Measurements from ENCODE around the gene NELL1. TPM values are rescaled to one million over a fixed set of nuclear protein-coding genes. Genes with fewer than 3 reads are reported as not detected.

Gene NELL1
- total and polyA plus RNA-seq, 2 donors from 2014 or later, result 0.31 to 14.8 TPM

DNA sequence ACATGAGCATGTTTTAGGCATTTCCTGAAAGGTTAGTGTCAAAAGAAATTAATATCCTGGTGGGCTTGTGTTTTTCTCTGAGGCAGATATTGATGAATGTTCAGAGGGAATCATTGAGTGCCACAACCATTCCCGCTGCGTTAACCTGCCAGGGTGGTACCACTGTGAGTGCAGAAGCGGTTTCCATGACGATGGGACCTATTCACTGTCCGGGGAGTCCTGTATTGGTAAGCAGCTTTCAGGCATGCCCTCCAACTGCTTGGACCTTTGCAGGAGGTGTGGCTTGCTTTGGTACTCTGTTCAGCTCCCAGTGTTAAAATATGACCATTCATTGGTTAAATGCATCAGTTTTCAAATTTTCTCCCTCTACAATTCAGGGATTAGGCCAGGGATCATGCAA lies 864.9 kb downstream of the NELL1 start:
- Histone ChIP-seq H3K9ac (ENCODE audit: low read length in 3 of 3) (no peak overlapping the region), H3K4me1 (ENCODE audit: control insufficient read depth in 2 of 3, insufficient read depth in 2 of 3, low read depth in 1 of 3, low read length in 3 of 3) (no peaks in the 10 kb centered on the region), H3K9me3 (ENCODE audit: control insufficient read depth in 2 of 3, insufficient read depth in 1 of 3, low read length in 3 of 3) (no peaks in the 10 kb centered on the region), H3K27ac (ENCODE audit: low read depth in 2 of 2, low read length in 2 of 2) (no peak overlapping the region), H3K4me3 (ENCODE audit: low read length in 3 of 3) (no peak overlapping the region), H3K27me3 (ENCODE audit: control insufficient read depth, insufficient read depth, low read length) (no peaks in the 10 kb centered on the region), H3K36me3 (ENCODE audit: control insufficient read depth in 2 of 3, insufficient read depth in 3 of 3, low read length in 3 of 3) (no peaks in the 10 kb centered on the region)
- DNase-seq (no peak), FAIRE-seq (no peak)
- TF ChIP-seq, protein P1, sequence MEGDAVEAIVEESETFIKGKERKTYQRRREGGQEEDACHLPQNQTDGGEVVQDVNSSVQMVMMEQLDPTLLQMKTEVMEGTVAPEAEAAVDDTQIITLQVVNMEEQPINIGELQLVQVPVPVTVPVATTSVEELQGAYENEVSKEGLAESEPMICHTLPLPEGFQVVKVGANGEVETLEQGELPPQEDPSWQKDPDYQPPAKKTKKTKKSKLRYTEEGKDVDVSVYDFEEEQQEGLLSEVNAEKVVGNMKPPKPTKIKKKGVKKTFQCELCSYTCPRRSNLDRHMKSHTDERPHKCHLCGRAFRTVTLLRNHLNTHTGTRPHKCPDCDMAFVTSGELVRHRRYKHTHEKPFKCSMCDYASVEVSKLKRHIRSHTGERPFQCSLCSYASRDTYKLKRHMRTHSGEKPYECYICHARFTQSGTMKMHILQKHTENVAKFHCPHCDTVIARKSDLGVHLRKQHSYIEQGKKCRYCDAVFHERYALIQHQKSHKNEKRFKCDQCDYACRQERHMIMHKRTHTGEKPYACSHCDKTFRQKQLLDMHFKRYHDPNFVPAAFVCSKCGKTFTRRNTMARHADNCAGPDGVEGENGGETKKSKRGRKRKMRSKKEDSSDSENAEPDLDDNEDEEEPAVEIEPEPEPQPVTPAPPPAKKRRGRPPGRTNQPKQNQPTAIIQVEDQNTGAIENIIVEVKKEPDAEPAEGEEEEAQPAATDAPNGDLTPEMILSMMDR (IDR thresholded peaks at IDR 0.05; ENCODE audit: borderline replicate concordance, extremely low read depth, insufficient read depth), result no peak
- intact Hi-C loops (cut with DNase I), result no loop called here

DNA sequence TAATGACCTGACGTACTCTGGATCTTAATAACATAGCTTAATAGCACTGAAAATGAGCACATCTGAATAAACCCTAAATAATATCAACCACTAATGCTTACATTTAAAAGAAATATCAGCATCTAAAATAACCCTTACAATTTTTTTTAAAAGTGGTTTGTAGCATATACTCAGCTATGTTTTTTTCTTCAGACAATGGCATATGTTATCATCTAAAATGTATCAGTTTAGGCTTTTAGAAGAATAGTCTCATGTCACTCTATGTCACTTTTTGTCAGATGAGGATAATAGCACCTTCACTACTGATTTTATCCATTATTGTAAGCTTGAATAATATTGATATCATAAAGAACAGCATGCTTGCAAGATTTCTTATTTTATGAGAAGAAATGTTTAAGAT lies 868.6 kb downstream of the NELL1 start:
- no peak overlapping the region for H3K27ac ChIP-seq (ENCODE audit: low read depth in 2 of 2, low read length in 2 of 2)
- no peaks in the 10 kb centered on the region for H3K4me1 ChIP-seq (ENCODE audit: control insufficient read depth in 2 of 3, insufficient read depth in 2 of 3, low read depth in 1 of 3, low read length in 3 of 3)
- no peaks in the 10 kb centered on the region for H3K9me3 ChIP-seq (ENCODE audit: control insufficient read depth in 2 of 3, insufficient read depth in 1 of 3, low read length in 3 of 3)
- no peak overlapping the region for H3K4me3 ChIP-seq (ENCODE audit: low read length in 3 of 3)
- no peaks in the 10 kb centered on the region for H3K36me3 ChIP-seq (ENCODE audit: control insufficient read depth in 2 of 3, insufficient read depth in 3 of 3, low read length in 3 of 3)
- no peak overlapping the region for H3K9ac ChIP-seq (ENCODE audit: low read length in 3 of 3)
- FAIRE-seq (no peak), DNase-seq (no peak)
- intact Hi-C loops (cut with DNase I), result no loop called here
- H3K27me3 ChIP-seq (ENCODE audit: control insufficient read depth, insufficient read depth, low read length), result no peaks in the 10 kb centered on the region
- TF ChIP-seq, protein P1 (IDR thresholded peaks at IDR 0.05; ENCODE audit: borderline replicate concordance, extremely low read depth, insufficient read depth), result no peak

GRCh38 chr11:21541187-21541751 lies 871.9 kb downstream of the NELL1 start:
- FAIRE-seq (no peak), DNase-seq (no peak)
- H3K36me3 ChIP-seq (ENCODE audit: control insufficient read depth in 2 of 3, insufficient read depth in 3 of 3, low read length in 3 of 3), result no peaks in the 10 kb centered on the region
- H3K9ac ChIP-seq (ENCODE audit: low read length in 3 of 3), result no peak overlapping the region
- no peak overlapping the region for H3K27ac ChIP-seq (ENCODE audit: low read depth in 2 of 2, low read length in 2 of 2)
- no peaks in the 10 kb centered on the region for H3K9me3 ChIP-seq (ENCODE audit: control insufficient read depth in 2 of 3, insufficient read depth in 1 of 3, low read length in 3 of 3)
- intact Hi-C loops (cut with DNase I), result no loop called here
- no peak overlapping the region for H3K4me3 ChIP-seq (ENCODE audit: low read length in 3 of 3)
- H3K4me1 ChIP-seq (ENCODE audit: control insufficient read depth in 2 of 3, insufficient read depth in 2 of 3, low read depth in 1 of 3, low read length in 3 of 3), result no peaks in the 10 kb centered on the region
- H3K27me3 ChIP-seq (ENCODE audit: control insufficient read depth, insufficient read depth, low read length), result no peaks in the 10 kb centered on the region
- TF ChIP-seq, protein P1 (IDR thresholded peaks at IDR 0.05; ENCODE audit: borderline replicate concordance, extremely low read depth, insufficient read depth), result no peak

DNA sequence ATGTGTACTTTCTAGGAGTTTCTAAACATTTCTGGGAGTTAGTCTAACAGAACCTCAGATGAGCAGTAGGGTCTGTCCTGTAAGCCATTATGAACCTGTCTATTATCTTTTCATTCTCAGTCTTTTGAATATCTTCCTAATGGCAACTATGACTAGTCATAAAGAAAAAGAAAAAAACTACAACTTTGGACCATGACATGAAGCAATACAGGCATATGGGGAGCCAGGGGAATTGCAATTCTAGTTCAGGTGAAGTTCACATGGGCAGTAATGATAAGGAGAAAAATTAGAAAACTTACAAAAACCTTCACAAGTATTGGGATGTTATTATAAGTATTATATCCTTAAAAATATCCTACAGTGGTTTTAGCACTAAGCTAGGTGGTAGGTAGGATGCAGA lies 874.5 kb downstream of the NELL1 start:
- H3K36me3 ChIP-seq (ENCODE audit: control insufficient read depth in 2 of 3, insufficient read depth in 3 of 3, low read length in 3 of 3), result no peaks in the 10 kb centered on the region
- H3K27ac ChIP-seq (ENCODE audit: low read depth in 2 of 2, low read length in 2 of 2), result no peak overlapping the region
- FAIRE-seq (no peak), DNase-seq (no peak)
- TF ChIP-seq, protein P1 (IDR thresholded peaks at IDR 0.05; ENCODE audit: borderline replicate concordance, extremely low read depth, insufficient read depth), result no peak
- intact Hi-C loops (cut with DNase I), result no loop called here
- H3K9me3 ChIP-seq (ENCODE audit: control insufficient read depth in 2 of 3, insufficient read depth in 1 of 3, low read length in 3 of 3), result no peaks in the 10 kb centered on the region
- H3K9ac ChIP-seq (ENCODE audit: low read length in 3 of 3), result no peak overlapping the region
- H3K4me3 ChIP-seq (ENCODE audit: low read length in 3 of 3), result no peak overlapping the region
- H3K27me3 ChIP-seq (ENCODE audit: control insufficient read depth, insufficient read depth, low read length), result no peaks in the 10 kb centered on the region
- no peaks in the 10 kb centered on the region for H3K4me1 ChIP-seq (ENCODE audit: control insufficient read depth in 2 of 3, insufficient read depth in 2 of 3, low read depth in 1 of 3, low read length in 3 of 3)

Measured in kidney (tissue), 14 donors.